Smooth muscle cell (in vitro differentiated cells): ENCODE measurements around the gene ZNF324B. TPM values are rescaled to one million over a fixed set of nuclear protein-coding genes. Genes with fewer than 3 reads are reported as not detected.

Experiments used
- DNase-seq: peaks from one replicate; lab custom pipeline; 2025; ENCODE audit not compliant: unreplicated experiment; lab: John Stamatoyannopoulos, UW
- H2AFZ ChIP-seq: fragments of 200-600 bp; sonication (generic); 2 replicates; pipeline ENCODE4 v1.6.0; 2016; ENCODE audit warnings: antibody characterized with exemption, low read depth, mild to moderate bottlenecking
- H3F3A ChIP-seq: fragments of 200-600 bp; sonication (generic); 2 replicates; pipeline ENCODE4 v1.6.0; 2017; ENCODE audit warnings: antibody characterized with exemption, low read depth
- H3K27ac ChIP-seq: fragments of 200-600 bp; sonication (generic); 2 replicates; pipeline ENCODE4 v1.5.1; 2016; ENCODE audit warnings: low read depth, mild to moderate bottlenecking
- H3K27me3 ChIP-seq: fragments of 200-600 bp; sonication (generic); 2 replicates; pipeline ENCODE4 v1.6.1; 2016; ENCODE audit warnings: low read depth, mild to moderate bottlenecking
- H3K36me3 ChIP-seq: fragments of 200-600 bp; sonication (generic); 2 replicates; pipeline ENCODE4 v1.5.1; 2016; ENCODE audit warnings: low read depth
- H3K4me1 ChIP-seq: fragments of 200-600 bp; sonication (generic); 2 replicates; pipeline ENCODE4 v1.5.1; 2016; ENCODE audit warnings: low read depth
- H3K4me2 ChIP-seq: fragments of 200-600 bp; sonication (generic); 2 replicates; pipeline ENCODE4 v1.6.0; 2016; ENCODE audit warnings: mild to moderate bottlenecking
- H3K4me3 ChIP-seq: fragments of 200-600 bp; sonication (generic); 2 replicates; pipeline ENCODE4 v1.5.1; 2016; ENCODE audit warnings: mild to moderate bottlenecking
- H3K79me2 ChIP-seq: fragments of 200-600 bp; sonication (generic); 2 replicates; pipeline ENCODE4 v1.6.0; 2016; ENCODE audit warnings: low read depth, mild to moderate bottlenecking
- H3K9ac ChIP-seq: fragments of 200-600 bp; sonication (generic); 2 replicates; pipeline ENCODE4 v1.6.0; 2016; ENCODE audit warnings: low read depth
- H3K9me3 ChIP-seq: fragments of 200-600 bp; sonication (generic); replicated peaks from 2 replicates; pipeline ENCODE4 v1.5.1; 2016; ENCODE audit warnings: low read depth
- H4K20me1 ChIP-seq: fragments of 200-600 bp; sonication (generic); 2 replicates; pipeline ENCODE4 v1.6.0; 2016; ENCODE audit warnings: low read depth
- WGBS: methylation state at CpG from one replicate; pipeline ENCODE4 v1.1.7; 2016; ENCODE audit warnings: low lambda C conversion rate; 5-methylcytosine and 5-hydroxymethylcytosine counted together
- polyA plus RNA-seq: library from polyadenylated mRNA; unstranded; fragments of >200 nt; fragmentation: Nextera tagmentation; extraction: Ambion mirVana; gene quantifications from 2 replicates; pipeline ENCODE4 v1.2.1, GENCODE V29; 2016
- total RNA-seq: library from RNA; depleted of rRNA; stranded (reverse); fragments of >200 nt; gene quantifications from 2 replicates; pipeline ENCODE4 v1.2.3, GENCODE V29; 2014
- TF ChIP-seq, protein P1 (sequence below): fragments of 200-600 bp; sonication (generic); IDR thresholded peaks from 2 replicates; pipeline ENCODE4 v1.5.1; 2017; ENCODE audit warnings: borderline replicate concordance, mild to moderate bottlenecking, antibody characterized with exemption; ENCODE audit not compliant: insufficient read depth, poor library complexity, severe bottlenecking

The ZNF324B gene
- total and polyA plus RNA-seq, 2 experiments from 2014 or later, result 2.6 to 3.1 TPM

DNA sequence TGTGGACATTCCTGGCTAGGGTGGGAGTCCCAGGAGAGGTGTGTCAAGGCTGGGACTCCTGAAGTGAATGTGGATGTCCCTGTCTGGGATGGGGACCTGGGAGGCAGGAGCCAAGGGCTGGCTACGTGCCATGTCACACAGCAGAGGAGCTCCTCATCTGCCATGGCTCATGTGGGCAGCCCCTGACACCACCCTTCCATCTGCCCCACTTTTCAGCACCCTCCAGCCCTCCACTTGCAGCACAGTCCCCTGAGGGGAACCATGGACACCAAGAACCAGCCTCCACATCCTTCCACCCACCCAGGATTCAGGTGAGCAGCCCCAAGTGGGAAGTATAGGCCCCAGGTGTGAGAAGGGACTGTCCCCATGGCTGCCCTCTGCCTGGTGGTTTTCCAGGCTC lies 26.4 kb downstream of the ZNF324B start:
- H3K36me3 ChIP-seq, result no peaks in the 10 kb centered on the region
- 100% methylated on average over 1 of the region's 1 CpG for WGBS

DNA sequence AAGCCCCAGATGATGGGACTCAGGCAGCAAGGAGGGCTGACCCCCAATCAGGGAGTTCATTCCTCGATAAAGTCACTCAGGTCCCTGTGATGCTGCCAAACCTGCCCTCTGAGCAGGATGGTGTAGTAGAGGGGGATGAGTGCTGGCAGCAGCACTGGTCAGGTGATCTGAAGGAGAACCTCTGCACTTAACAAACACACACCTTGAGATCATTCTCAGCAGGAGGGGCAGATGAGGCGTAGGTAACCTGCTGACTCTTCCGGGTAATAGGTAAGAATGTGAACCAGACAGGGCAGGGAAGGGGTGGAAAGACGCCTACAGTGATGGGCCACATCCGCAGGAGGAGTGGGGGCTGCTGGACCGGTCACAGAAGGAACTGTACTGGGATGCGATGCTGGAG lies 27.9 kb downstream of the ZNF324B start:
- no peaks in the 10 kb centered on the region for H3K79me2 ChIP-seq
- H4K20me1 ChIP-seq, result peaks cover 1% of the 10 kb centered on the region
- TF ChIP-seq, protein P1, sequence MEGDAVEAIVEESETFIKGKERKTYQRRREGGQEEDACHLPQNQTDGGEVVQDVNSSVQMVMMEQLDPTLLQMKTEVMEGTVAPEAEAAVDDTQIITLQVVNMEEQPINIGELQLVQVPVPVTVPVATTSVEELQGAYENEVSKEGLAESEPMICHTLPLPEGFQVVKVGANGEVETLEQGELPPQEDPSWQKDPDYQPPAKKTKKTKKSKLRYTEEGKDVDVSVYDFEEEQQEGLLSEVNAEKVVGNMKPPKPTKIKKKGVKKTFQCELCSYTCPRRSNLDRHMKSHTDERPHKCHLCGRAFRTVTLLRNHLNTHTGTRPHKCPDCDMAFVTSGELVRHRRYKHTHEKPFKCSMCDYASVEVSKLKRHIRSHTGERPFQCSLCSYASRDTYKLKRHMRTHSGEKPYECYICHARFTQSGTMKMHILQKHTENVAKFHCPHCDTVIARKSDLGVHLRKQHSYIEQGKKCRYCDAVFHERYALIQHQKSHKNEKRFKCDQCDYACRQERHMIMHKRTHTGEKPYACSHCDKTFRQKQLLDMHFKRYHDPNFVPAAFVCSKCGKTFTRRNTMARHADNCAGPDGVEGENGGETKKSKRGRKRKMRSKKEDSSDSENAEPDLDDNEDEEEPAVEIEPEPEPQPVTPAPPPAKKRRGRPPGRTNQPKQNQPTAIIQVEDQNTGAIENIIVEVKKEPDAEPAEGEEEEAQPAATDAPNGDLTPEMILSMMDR, result no peak
- no peak overlapping the region for H3K9ac ChIP-seq
- H3K36me3 ChIP-seq, result no peaks in the 10 kb centered on the region
- no peaks in the 10 kb centered on the region for H3K27me3 ChIP-seq
- 96% methylated on average over 7 of the region's 7 CpGs for WGBS
- peaks cover 6% of the 10 kb centered on the region for H3F3A ChIP-seq
- DNase-seq, result no peak
- no peak overlapping the region for H2AFZ ChIP-seq
- H3K4me2 ChIP-seq, result no peak overlapping the region
- H3K4me3 ChIP-seq, result no peak overlapping the region
- H3K4me1 ChIP-seq, result peaks cover 16% of the 10 kb centered on the region
- H3K27ac ChIP-seq, result no peak overlapping the region
- no peaks in the 10 kb centered on the region for H3K9me3 ChIP-seq

More for the DNA sequence above, 26.4 kb downstream of the ZNF324B start:
- DNase-seq, result no peak
- no peak overlapping the region for H3K27ac ChIP-seq
- no peak overlapping the region for H3K4me2 ChIP-seq
- H3K9me3 ChIP-seq, result no peaks in the 10 kb centered on the region
- H3K4me1 ChIP-seq, result peaks cover 16% of the 10 kb centered on the region
- no peaks in the 10 kb centered on the region for H3K79me2 ChIP-seq
- no peak overlapping the region for H2AFZ ChIP-seq
- no peak overlapping the region for H3K9ac ChIP-seq
- peaks cover 7% of the 10 kb centered on the region for H4K20me1 ChIP-seq
- peaks cover 6% of the 10 kb centered on the region for H3F3A ChIP-seq
- no peaks in the 10 kb centered on the region for H3K27me3 ChIP-seq
- TF ChIP-seq, protein P1, result no peak
- H3K4me3 ChIP-seq, result no peak overlapping the region

DNA sequence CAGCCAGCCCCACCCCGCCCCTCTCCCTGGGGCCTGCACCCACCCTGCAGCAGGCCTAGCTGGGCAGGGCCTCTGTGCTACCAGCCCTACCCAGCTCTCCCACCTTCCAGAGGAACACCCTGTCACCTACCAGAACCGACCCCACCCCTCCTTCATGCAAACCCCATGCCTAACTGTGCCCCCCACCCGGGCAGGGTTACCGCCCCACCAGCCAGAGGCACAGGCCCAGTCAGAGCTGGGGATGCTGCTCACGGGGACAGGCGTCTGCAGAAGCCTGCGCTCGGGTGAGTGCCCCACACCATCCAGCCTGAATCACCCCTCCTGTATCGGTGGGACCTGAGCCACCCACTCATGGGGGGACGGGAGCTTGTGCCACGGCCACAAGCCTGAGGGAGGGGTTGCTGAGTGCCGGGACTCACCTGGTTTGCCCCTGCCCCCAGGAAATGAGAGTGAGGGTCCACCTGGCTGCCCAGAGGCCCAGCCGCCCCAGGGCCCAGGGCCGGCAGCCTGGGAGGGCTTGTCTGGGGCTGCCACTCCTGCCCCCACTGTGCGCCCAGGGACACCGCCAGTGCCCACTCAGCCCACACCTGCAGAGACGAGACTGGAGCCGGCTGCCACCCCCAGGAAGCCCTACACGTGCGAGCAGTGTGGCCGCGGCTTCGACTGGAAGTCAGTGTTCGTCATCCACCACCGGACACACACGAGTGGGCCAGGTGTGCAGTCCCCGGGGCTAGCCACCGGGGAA lies 28.5 kb downstream of the ZNF324B start:
- Histone ChIP-seq H3F3A (peaks cover 4% of the 10 kb centered on the region), H3K36me3 (no peaks in the 10 kb centered on the region), H3K79me2 (no peaks in the 10 kb centered on the region), H3K9ac (no peak overlapping the region), H3K27me3 (no peaks in the 10 kb centered on the region), H4K20me1 (no peaks in the 10 kb centered on the region), H3K9me3 (no peaks in the 10 kb centered on the region), H3K27ac (no peak overlapping the region), H3K4me2 (no peak overlapping the region), H3K4me1 (peaks cover 13% of the 10 kb centered on the region), H3K4me3 (no peak overlapping the region), H2AFZ (no peak overlapping the region)
- no peak for DNase-seq
- TF ChIP-seq, protein P1, result no peak
- WGBS, result 96% methylated on average over 27 of the region's 28 CpGs

DNA sequence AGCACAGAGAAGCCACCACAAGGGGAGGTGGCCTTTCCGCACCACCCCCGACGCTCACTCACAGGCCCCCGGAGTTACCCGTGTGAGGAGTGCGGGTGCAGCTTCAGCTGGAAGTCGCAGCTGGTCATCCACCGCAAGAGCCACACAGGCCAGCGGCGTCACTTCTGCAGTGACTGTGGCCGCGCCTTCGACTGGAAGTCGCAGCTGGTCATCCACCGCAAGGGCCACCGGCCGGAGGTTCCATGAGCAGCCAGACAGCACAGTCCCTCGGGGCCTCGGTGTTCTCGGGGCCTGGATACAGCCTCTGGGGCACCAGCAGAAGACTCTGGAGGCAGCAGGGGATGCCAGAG lies 29.0 kb downstream of the ZNF324B start:
- Histone ChIP-seq H3K9ac (no peak overlapping the region), H4K20me1 (no peaks in the 10 kb centered on the region)

More for the DNA sequence above, 29.0 kb downstream of the ZNF324B start:
- Histone ChIP-seq H2AFZ (no peak overlapping the region), H3K9me3 (no peaks in the 10 kb centered on the region), H3F3A (no peaks in the 10 kb centered on the region), H3K27me3 (no peaks in the 10 kb centered on the region), H3K4me3 (no peak overlapping the region), H3K4me2 (no peak overlapping the region), H3K27ac (no peak overlapping the region), H3K4me1 (peaks cover 8% of the 10 kb centered on the region), H3K36me3 (no peaks in the 10 kb centered on the region), H3K79me2 (no peaks in the 10 kb centered on the region)
- DNase-seq, result no peak
- WGBS, result 95% methylated on average over 20 of the region's 20 CpGs
- TF ChIP-seq, protein P1, result no peak
